ENCODE results near the gene TOB1.

- no peak for TF ChIP-seq POLR2A (IDR thresholded peaks at IDR 0.05; ENCODE audit: low read depth, low read length)
- no peak for TF ChIP-seq POLR2AphosphoS5 (IDR thresholded peaks at IDR 0.05; ENCODE audit: low read depth, low read length)
- no peak for TF ChIP-seq TAF1 (IDR thresholded peaks at IDR 0.05; ENCODE audit: borderline replicate concordance, low read depth, low read length)
These were observed 49.1 kb downstream of the TOB1 start for GRCh38 chr17:50816771-50817751.

All from GM12892 (cell line).